SIG-M5 treated with dmso at 0.1 percent for 504 hours (cell line): ENCODE measurements around the gene CCL4.
A peak's percentile ranks its signal among the peaks of the same experiment; 100 is the strongest.
"Not testable (repeated sequence)": the region's sequence is repeated elsewhere in the genome, so short reads cannot be mapped to it uniquely, and the experiment has no call there.

Source experiments
- DNase-seq: peaks from one replicate; lab custom pipeline; 2025; ENCODE audit not compliant: unreplicated experiment; lab: John Stamatoyannopoulos, UW

The CCL4 gene

GRCh38 chr17:36087897-36088572, 15.6 kb upstream of the CCL4 start:
- DNase-seq = not testable (repeated sequence)

- DNase-seq = no peak
Measured at GRCh38 chr17:36088670-36089338, 14.8 kb upstream of the CCL4 start.

- DNase-seq = no peak
Measured at GRCh38 chr17:36089339-36089865, 14.2 kb upstream of the CCL4 start.

GRCh38 chr17:36089888-36090836, 13.5 kb upstream of the CCL4 start, which contains the start of gene CCL3:
Gene CCL3, minus strand, starts transcription at chr17:36090143. Its CDS starts 85 bp downstream, at chr17:36090058.
- DNase-seq = peak; percentile 97

GRCh38 chr17:36092230-36092629, 11.4 kb upstream of the CCL4 start:
- no peak for DNase-seq

- DNase-seq = not testable (repeated sequence)
Measured at GRCh38 chr17:36092715-36093114, 10.9 kb upstream of the CCL4 start.

GRCh38 chr17:36094232-36094631, 9.4 kb upstream of the CCL4 start:
- DNase-seq = no peak

GRCh38 chr17:36094746-36095145, 8.9 kb upstream of the CCL4 start:
- DNase-seq = no peak

GRCh38 chr17:36095992-36096391, 7.6 kb upstream of the CCL4 start:
- DNase-seq = no peak

GRCh38 chr17:36099004-36099403, 4.6 kb upstream of the CCL4 start:
- not testable (repeated sequence) for DNase-seq

GRCh38 chr17:36104246-36104645, 619 bp downstream of the CCL4 start:
- not testable (repeated sequence) for DNase-seq

GRCh38 chr17:36104701-36105181, 1.1 kb downstream of the CCL4 start:
- DNase-seq = no peak

GRCh38 chr17:36105781-36106492, 2.3 kb downstream of the CCL4 start:
- peak; percentile 58 for DNase-seq

- no peak for DNase-seq
Measured at GRCh38 chr17:36106493-36106835, 2.8 kb downstream of the CCL4 start.

- no peak for DNase-seq
Measured at GRCh38 chr17:36107660-36108059, 4.0 kb downstream of the CCL4 start.

GRCh38 chr17:36108265-36108664, 4.6 kb downstream of the CCL4 start:
- DNase-seq = peak; percentile 42

- DNase-seq = no peak
Measured at GRCh38 chr17:36111068-36111490, 7.5 kb downstream of the CCL4 start.

- no peak for DNase-seq
Measured at GRCh38 chr17:36112572-36112971, 8.9 kb downstream of the CCL4 start.

GRCh38 chr17:36113131-36113530, 9.5 kb downstream of the CCL4 start:
- not testable (repeated sequence) for DNase-seq

GRCh38 chr17:36114971-36115648, 11.5 kb downstream of the CCL4 start:
- DNase-seq = not testable (repeated sequence)
